HEK293 (cell line): ENCODE results near the gene CDH12.

Experiments used
- CTCF ChIA-PET: fragments of 350-600 bp; formaldehyde crosslinking; extraction: SDS; loops from one replicate; lab custom pipeline; 2021; ENCODE audit warnings: antibody characterized with exemption; lab: Yijun Ruan, JAX
- POLR2A ChIA-PET: fragments of 300-600 bp; formaldehyde crosslinking; extraction: SDS; loops from one replicate; lab custom pipeline; 2020; ENCODE audit warnings: antibody characterized with exemption, inconsistent platforms; lab: Yijun Ruan, JAX
- H3K27ac ChIP-seq: fragments of 200-500 bp; sonication (Bioruptor generic); 2 replicates; pipeline ENCODE4 v1.5.1; 2014; ENCODE audit warnings: low read depth, low read length, control low read depth, inconsistent platforms; ENCODE audit errors: extremely low read depth
- H3K36me3 ChIP-seq, 2 experiments: fragments of 200-500 bp in 1 of 2; sonication (Bioruptor generic) in 1 of 2; 1 replicate in 1 of 2; 2 replicates in 1 of 2; pipeline ENCODE4 v1.5.1; 2014 to 2017; ENCODE audit warnings: inconsistent platforms in 2 of 2, low read length in 2 of 2; ENCODE audit not compliant: control insufficient read depth in 2 of 2, insufficient read depth in 1 of 2
- H3K4me1 ChIP-seq: fragments of 200-500 bp; sonication (Bioruptor generic); 2 replicates; pipeline ENCODE4 v1.5.1; 2014; ENCODE audit warnings: mild to moderate bottlenecking, low read length, inconsistent platforms; ENCODE audit not compliant: control insufficient read depth, insufficient read depth
- H3K4me3 ChIP-seq: 2 replicates; pipeline ENCODE4 v1.5.1; 2011; ENCODE audit warnings: low read depth, mild to moderate bottlenecking, control low read depth, low read length, moderate library complexity
- H3K9me3 ChIP-seq: fragments of 200-500 bp; sonication (Bioruptor generic); 2 replicates; pipeline ENCODE4 v1.5.1; 2014; ENCODE audit warnings: low read depth, low read length, inconsistent platforms; ENCODE audit not compliant: control insufficient read depth, insufficient read depth
- ELK4 ChIP-seq: IDR thresholded peaks from 2 replicates; pipeline ENCODE4 v1.6.1; 2011; ENCODE audit warnings: mild to moderate bottlenecking, low read depth, low read length, borderline replicate concordance
- FEZF1 ChIP-seq: fragments of 450-650 bp; formaldehyde crosslinking; IDR thresholded peaks from 2 replicates; pipeline ENCODE4 v1.5.1; 2016; ENCODE audit warnings: missing biosample characterization, missing genetic modification characterization
- PRDM1 ChIP-seq: fragments of 450-650 bp; formaldehyde crosslinking; IDR thresholded peaks from 2 replicates; pipeline ENCODE4; 2016; ENCODE audit warnings: missing biosample characterization, missing genetic modification characterization
- PRDM10 ChIP-seq: fragments of 450-650 bp; formaldehyde crosslinking; IDR thresholded peaks from 2 replicates; pipeline ENCODE4 v1.5.1; 2016; ENCODE audit warnings: missing biosample characterization, missing genetic modification characterization
- RBAK ChIP-seq: fragments of 450-650 bp; formaldehyde crosslinking; IDR thresholded peaks from 2 replicates; pipeline ENCODE4 v1.5.1; 2016; ENCODE audit warnings: missing biosample characterization, missing genetic modification characterization
- SETDB1 ChIP-seq: IDR thresholded peaks from one replicate; pipeline ENCODE4 v1.6.1; 2017; ENCODE audit warnings: mild to moderate bottlenecking, low read length, moderate library complexity, mixed read lengths; ENCODE audit not compliant: insufficient read length
- TCF7L2 ChIP-seq: IDR thresholded peaks from 2 replicates; pipeline ENCODE4 v1.6.1; 2011; ENCODE audit warnings: low read depth, mild to moderate bottlenecking, inconsistent platforms, low read length, moderate library complexity, borderline replicate concordance
- WT1 ChIP-seq: fragments of 450-650 bp; formaldehyde crosslinking; IDR thresholded peaks from 2 replicates; pipeline ENCODE4 v1.5.1; 2016; ENCODE audit warnings: missing biosample characterization, missing genetic modification characterization
- ZNF157 ChIP-seq: fragments of 450-650 bp; formaldehyde crosslinking; IDR thresholded peaks from 2 replicates; pipeline ENCODE4 v1.5.1; 2016; ENCODE audit warnings: missing biosample characterization, missing genetic modification characterization
- ZNF174 ChIP-seq: fragments of 450-650 bp; formaldehyde crosslinking; IDR thresholded peaks from 2 replicates; pipeline ENCODE4 v1.5.0; 2017; ENCODE audit warnings: missing biosample characterization, mild to moderate bottlenecking, missing genetic modification characterization
- ZNF184 ChIP-seq: fragments of 450-650 bp; IDR thresholded peaks from 2 replicates; pipeline ENCODE4 v1.5.1; 2018; ENCODE audit warnings: missing biosample characterization, mild to moderate bottlenecking, missing genetic modification characterization
- ZNF19 ChIP-seq: fragments of 450-650 bp; formaldehyde crosslinking; IDR thresholded peaks from 2 replicates; pipeline ENCODE4; 2016; ENCODE audit warnings: missing biosample characterization, missing genetic modification characterization, low read depth
- ZNF37A ChIP-seq: fragments of 450-650 bp; IDR thresholded peaks from 2 replicates; pipeline ENCODE4 v1.5.1; 2018; ENCODE audit warnings: missing biosample characterization, missing genetic modification characterization
- ZNF473 ChIP-seq: fragments of 450-650 bp; formaldehyde crosslinking; IDR thresholded peaks from 2 replicates; pipeline ENCODE4 v1.5.1; 2017; ENCODE audit warnings: missing biosample characterization, missing genetic modification characterization
- ZNF626 ChIP-seq: fragments of 450-650 bp; sonication (Bioruptor Pico); formaldehyde crosslinking; IDR thresholded peaks from 2 replicates; pipeline ENCODE4 v1.5.1; 2018; ENCODE audit warnings: missing biosample characterization, missing genetic modification characterization, inconsistent platforms
- ZNF76 ChIP-seq: fragments of 450-650 bp; formaldehyde crosslinking; IDR thresholded peaks from 2 replicates; pipeline ENCODE4; 2016; ENCODE audit warnings: low read depth, missing biosample characterization, missing genetic modification characterization, borderline replicate concordance
- ZNF785 ChIP-seq: fragments of 450-650 bp; formaldehyde crosslinking; IDR thresholded peaks from 2 replicates; pipeline ENCODE4 v1.5.1; 2016; ENCODE audit warnings: missing biosample characterization, missing genetic modification characterization
- ZNF791 ChIP-seq: fragments of 450-650 bp; formaldehyde crosslinking; IDR thresholded peaks from 2 replicates; pipeline ENCODE4 v1.5.1; 2016; ENCODE audit warnings: missing biosample characterization, missing genetic modification characterization
- ZSCAN16 ChIP-seq: fragments of 450-650 bp; formaldehyde crosslinking; IDR thresholded peaks from 2 replicates; pipeline ENCODE4 v1.5.1; 2016; ENCODE audit warnings: missing biosample characterization, missing genetic modification characterization
- ZSCAN30 ChIP-seq: fragments of 450-650 bp; IDR thresholded peaks from 2 replicates; pipeline ENCODE4 v1.5.1; 2018; ENCODE audit warnings: missing biosample characterization, mild to moderate bottlenecking, missing genetic modification characterization, moderate library complexity
- TF ChIP-seq, protein P1 (sequence below): fragments of 450-650 bp; formaldehyde crosslinking; IDR thresholded peaks from 2 replicates; pipeline ENCODE4 v1.5.1; 2016; ENCODE audit warnings: missing biosample characterization, missing genetic modification characterization, low read depth
- TF ChIP-seq, protein P2 (sequence below): fragments of 450-650 bp; formaldehyde crosslinking; IDR thresholded peaks from 2 replicates; pipeline ENCODE4 v1.5.1; 2016; ENCODE audit warnings: missing biosample characterization, missing genetic modification characterization
- TF ChIP-seq, protein P3 (sequence below): fragments of 450-650 bp; formaldehyde crosslinking; IDR thresholded peaks from 2 replicates; pipeline ENCODE4 v1.5.1; 2016; ENCODE audit warnings: missing biosample characterization, missing genetic modification characterization
- TF ChIP-seq, protein P4 (sequence below): fragments of 450-650 bp; formaldehyde crosslinking; IDR thresholded peaks from 2 replicates; pipeline ENCODE4 v1.5.1; 2016; ENCODE audit warnings: missing biosample characterization, missing genetic modification characterization

Gene CDH12

GRCh38 chr5:22542340-22542739 lies 310.8 kb downstream of the CDH12 start (continued):
- TF ChIP-seq, protein P1, sequence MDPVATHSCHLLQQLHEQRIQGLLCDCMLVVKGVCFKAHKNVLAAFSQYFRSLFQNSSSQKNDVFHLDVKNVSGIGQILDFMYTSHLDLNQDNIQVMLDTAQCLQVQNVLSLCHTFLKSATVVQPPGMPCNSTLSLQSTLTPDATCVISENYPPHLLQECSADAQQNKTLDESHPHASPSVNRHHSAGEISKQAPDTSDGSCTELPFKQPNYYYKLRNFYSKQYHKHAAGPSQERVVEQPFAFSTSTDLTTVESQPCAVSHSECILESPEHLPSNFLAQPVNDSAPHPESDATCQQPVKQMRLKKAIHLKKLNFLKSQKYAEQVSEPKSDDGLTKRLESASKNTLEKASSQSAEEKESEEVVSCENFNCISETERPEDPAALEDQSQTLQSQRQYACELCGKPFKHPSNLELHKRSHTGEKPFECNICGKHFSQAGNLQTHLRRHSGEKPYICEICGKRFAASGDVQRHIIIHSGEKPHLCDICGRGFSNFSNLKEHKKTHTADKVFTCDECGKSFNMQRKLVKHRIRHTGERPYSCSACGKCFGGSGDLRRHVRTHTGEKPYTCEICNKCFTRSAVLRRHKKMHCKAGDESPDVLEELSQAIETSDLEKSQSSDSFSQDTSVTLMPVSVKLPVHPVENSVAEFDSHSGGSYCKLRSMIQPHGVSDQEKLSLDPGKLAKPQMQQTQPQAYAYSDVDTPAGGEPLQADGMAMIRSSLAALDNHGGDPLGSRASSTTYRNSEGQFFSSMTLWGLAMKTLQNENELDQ (tag by site-specific recombination), result no peak
- TF ChIP-seq, all 188 proteins: peak for 0

DNA sequence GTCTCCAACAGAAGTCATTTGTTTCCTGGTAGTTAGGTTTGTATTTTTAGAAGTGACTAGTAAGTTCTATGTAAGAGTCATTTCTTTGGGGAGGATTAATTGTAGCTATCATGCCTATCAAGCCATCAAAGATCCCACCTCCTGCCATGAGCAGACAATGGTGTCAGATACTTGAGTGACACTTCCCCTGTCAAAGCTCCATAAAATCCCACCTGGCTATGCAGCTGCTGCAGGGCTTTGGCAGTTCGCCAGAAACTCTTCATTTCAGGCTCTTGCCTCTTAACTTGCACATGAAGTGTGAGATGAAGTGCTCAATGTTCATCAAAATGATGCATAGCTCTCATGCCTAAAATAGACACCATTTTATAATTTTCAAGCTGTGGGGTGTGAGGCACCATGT lies 312.1 kb downstream of the CDH12 start:
- Histone ChIP-seq H3K4me1 (no peaks in the 10 kb centered on the region), H3K9me3 (no peaks in the 10 kb centered on the region), H3K4me3 (no peak overlapping the region), H3K27ac (no peak overlapping the region), H3K36me3 (no peaks in the 10 kb centered on the region)
- no peak for TF ChIP-seq ZNF37A (tag by site-specific recombination)
- TF ChIP-seq FEZF1 (tag by site-specific recombination), result no peak
- no peak for TF ChIP-seq ZNF184 (tag by site-specific recombination)
- TF ChIP-seq ZNF174 (tag by site-specific recombination), result no peak
- TF ChIP-seq ZNF76, result no peak
- TF ChIP-seq ELK4, result no peak
- TF ChIP-seq WT1 (tag by site-specific recombination), result no peak
- TF ChIP-seq, protein P2, sequence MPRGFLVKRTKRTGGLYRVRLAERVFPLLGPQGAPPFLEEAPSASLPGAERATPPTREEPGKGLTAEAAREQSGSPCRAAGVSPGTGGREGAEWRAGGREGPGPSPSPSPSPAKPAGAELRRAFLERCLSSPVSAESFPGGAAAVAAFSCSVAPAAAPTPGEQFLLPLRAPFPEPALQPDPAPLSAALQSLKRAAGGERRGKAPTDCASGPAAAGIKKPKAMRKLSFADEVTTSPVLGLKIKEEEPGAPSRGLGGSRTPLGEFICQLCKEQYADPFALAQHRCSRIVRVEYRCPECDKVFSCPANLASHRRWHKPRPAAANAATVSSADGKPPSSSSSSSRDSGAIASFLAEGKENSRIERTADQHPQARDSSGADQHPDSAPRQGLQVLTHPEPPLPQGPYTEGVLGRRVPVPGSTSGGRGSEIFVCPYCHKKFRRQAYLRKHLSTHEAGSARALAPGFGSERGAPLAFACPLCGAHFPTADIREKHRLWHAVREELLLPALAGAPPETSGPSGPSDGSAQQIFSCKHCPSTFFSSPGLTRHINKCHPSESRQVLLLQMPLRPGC, result no peak
- TF ChIP-seq ZNF785 (tag by site-specific recombination), result no peak
- TF ChIP-seq, protein P3, sequence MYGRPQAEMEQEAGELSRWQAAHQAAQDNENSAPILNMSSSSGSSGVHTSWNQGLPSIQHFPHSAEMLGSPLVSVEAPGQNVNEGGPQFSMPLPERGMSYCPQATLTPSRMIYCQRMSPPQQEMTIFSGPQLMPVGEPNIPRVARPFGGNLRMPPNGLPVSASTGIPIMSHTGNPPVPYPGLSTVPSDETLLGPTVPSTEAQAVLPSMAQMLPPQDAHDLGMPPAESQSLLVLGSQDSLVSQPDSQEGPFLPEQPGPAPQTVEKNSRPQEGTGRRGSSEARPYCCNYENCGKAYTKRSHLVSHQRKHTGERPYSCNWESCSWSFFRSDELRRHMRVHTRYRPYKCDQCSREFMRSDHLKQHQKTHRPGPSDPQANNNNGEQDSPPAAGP (tag by site-specific recombination), result no peak
- POLR2A ChIA-PET, result no interaction called here
- CTCF ChIA-PET, result no interaction called here

DNA sequence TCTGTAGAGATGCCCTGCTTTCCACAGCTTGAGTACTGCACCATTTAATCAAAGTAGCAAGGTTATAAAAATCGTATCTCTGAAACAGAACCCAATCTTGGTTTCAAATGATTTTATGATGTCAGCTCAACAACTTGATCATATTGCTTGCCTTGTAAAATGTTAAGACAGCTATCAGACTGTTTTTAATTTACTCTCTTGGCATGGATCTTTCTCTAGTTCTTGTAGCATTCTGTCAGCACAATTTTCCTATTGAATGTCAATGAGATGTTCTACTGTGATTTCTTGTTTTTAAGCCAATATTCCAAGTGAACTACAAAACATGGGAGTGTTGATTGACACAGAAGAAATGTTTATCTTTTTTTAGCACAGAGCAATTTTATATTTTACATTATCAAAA lies 313.4 kb downstream of the CDH12 start:
- Histone ChIP-seq H3K36me3 (no peaks in the 10 kb centered on the region), H3K4me1 (no peaks in the 10 kb centered on the region), H3K4me3 (no peak overlapping the region), H3K9me3 (no peaks in the 10 kb centered on the region), H3K27ac (no peak overlapping the region)
- ChIA-PET POLR2A (no interaction called here), CTCF (no interaction called here)
- TF ChIP-seq RBAK (tag by site-specific recombination) (no peak), SETDB1 (no peak), ZSCAN16 (tag by site-specific recombination) (no peak), ZNF626 (tag by site-specific recombination) (no peak), ZNF791 (no peak), ZNF19 (tag by site-specific recombination) (no peak), ZNF174 (tag by site-specific recombination) (no peak), PRDM1 (tag by site-specific recombination) (no peak), TCF7L2 (no peak), ZNF157 (tag by site-specific recombination) (no peak), ZNF473 (tag by site-specific recombination) (no peak), ZSCAN30 (tag by site-specific recombination) (no peak), PRDM10 (tag by site-specific recombination) (no peak)
- TF ChIP-seq, protein P4, sequence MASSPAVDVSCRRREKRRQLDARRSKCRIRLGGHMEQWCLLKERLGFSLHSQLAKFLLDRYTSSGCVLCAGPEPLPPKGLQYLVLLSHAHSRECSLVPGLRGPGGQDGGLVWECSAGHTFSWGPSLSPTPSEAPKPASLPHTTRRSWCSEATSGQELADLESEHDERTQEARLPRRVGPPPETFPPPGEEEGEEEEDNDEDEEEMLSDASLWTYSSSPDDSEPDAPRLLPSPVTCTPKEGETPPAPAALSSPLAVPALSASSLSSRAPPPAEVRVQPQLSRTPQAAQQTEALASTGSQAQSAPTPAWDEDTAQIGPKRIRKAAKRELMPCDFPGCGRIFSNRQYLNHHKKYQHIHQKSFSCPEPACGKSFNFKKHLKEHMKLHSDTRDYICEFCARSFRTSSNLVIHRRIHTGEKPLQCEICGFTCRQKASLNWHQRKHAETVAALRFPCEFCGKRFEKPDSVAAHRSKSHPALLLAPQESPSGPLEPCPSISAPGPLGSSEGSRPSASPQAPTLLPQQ (tag by site-specific recombination), result no peak
